ENCODE results near the gene FAM107B. TPM values are rescaled to one million over a fixed set of nuclear protein-coding genes. Genes with fewer than 3 reads are reported as not detected.
"Not testable (repeated sequence)": the region's sequence is repeated elsewhere in the genome, so short reads cannot be mapped to it uniquely, and the experiment has no call there.

FAM107B gene
- total and polyA plus RNA-seq, 2 experiments from 2014 or later: 3.4 to 5.2 TPM

DNA sequence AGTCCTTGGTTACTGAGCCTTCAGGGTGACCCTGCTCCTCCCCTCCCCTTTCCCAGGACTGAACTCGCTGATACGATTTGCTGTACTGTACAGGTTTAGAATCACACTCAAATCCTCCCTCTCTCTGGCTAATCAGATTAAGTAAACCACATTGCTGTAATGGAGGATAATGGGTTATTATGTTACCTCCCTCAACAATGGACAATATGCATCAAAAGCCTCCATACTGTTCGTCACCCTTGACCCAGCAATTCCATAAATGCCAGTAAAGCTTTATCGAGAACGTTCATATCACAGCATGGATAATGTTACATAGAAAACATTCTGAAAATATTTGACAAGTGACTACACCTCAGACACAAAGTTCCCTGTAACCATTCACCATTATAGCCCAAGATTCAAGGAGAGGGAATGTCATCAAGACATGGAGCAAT, 61.7 kb downstream of the FAM107B start:
- H3K27me3 ChIP-seq (replicated peaks; ENCODE audit: insufficient read depth): no peaks in the 10 kb centered on the region
- H3K9me3 ChIP-seq (ENCODE audit: low read depth): no peaks in the 10 kb centered on the region
- no peaks in the 10 kb centered on the region for H3K36me3 ChIP-seq (ENCODE audit: low read depth)
- no peak overlapping the region for H3K4me3 ChIP-seq
- H2AFZ ChIP-seq: no peak overlapping the region
- no peaks in the 10 kb centered on the region for H4K20me1 ChIP-seq (ENCODE audit: insufficient read depth)
- no peak for TF ChIP-seq EZH2 (IDR thresholded peaks at IDR 0.05; ENCODE audit: insufficient read depth, poor library complexity, severe bottlenecking)
- no peak for TF ChIP-seq EZH2phosphoT487 (IDR thresholded peaks at IDR 0.05; ENCODE audit: insufficient read depth, low read depth)
- in situ Hi-C loops (cut with MboI): no loop called here
- no peaks in the 10 kb centered on the region for H3K9me2 ChIP-seq (ENCODE audit: insufficient read depth)
- DNase-seq: no peak
- no peaks in the 10 kb centered on the region for H3K4me1 ChIP-seq (ENCODE audit: insufficient read depth)
- no peak overlapping the region for H3K4me2 ChIP-seq (ENCODE audit: unreplicated experiment)
- no peaks in the 10 kb centered on the region for H3F3A ChIP-seq (ENCODE audit: insufficient read depth)
- 76 to 77% methylated on average over 5 of the region's 5 CpGs for WGBS, 2 experiments (ENCODE audit: low coverage in 1 of 2, low lambda C conversion rate in 2 of 2, missing lambda C conversion rate in 2 of 2)
- H3K9ac ChIP-seq: no peak overlapping the region
- no peak overlapping the region for H3K27ac ChIP-seq
- H3K79me2 ChIP-seq (ENCODE audit: insufficient read depth): no peaks in the 10 kb centered on the region

DNA sequence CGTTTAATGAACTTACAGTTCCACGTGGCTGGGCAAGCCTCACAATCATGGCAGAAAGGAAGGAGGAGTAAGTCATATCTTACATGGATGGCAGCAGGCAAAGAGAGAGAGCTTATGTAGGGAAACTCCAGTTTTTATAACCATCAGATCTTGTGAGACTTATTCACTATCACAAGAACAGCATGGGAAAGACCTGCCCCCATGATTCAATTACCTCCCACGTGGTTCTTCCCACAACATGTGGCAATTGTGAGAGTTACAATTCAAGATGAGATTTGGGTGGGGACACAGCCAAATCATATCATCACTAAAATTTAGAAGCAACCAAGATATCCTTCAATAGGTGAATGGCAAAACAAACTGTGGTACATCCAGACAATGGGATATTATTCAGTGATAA, 65.4 kb downstream of the FAM107B start:
- WGBS, 2 experiments (ENCODE audit: low coverage in 1 of 2, low lambda C conversion rate in 2 of 2, missing lambda C conversion rate in 2 of 2): 64 to 67% methylated on average over 3 of the region's 3 CpGs
- H4K20me1 ChIP-seq (ENCODE audit: insufficient read depth); H3K9me2 ChIP-seq (ENCODE audit: insufficient read depth); H3K27ac ChIP-seq; H3K9ac ChIP-seq; H3K4me1 ChIP-seq (ENCODE audit: insufficient read depth); in situ Hi-C loops (cut with MboI); DNase-seq; H3K9me3 ChIP-seq (ENCODE audit: low read depth); H3K79me2 ChIP-seq (ENCODE audit: insufficient read depth); H3K4me3 ChIP-seq; H3K36me3 ChIP-seq (ENCODE audit: low read depth); H3F3A ChIP-seq (ENCODE audit: insufficient read depth); H3K27me3 ChIP-seq (replicated peaks; ENCODE audit: insufficient read depth); H2AFZ ChIP-seq; H3K4me2 ChIP-seq (ENCODE audit: unreplicated experiment): not testable (repeated sequence)

DNA sequence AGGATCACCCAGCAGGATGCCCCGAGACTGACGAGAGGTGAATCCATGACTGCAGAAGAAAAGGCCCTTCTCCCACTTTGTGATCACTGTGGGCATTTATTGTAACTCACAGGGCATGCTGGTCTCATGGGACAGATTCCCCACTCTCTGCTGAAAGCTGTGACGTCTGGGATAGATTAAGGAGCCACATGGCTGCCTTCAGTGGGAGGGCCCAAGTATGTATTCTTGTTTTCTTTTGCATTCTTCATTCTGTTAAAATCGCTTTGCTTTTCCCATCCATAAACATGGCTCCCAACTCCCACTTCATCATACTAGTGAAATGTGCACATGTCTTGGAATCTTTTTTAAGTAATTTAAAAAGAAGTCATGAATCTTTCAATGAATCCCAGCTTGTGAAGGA, 67.2 kb downstream of the FAM107B start:
- Histone ChIP-seq H3K9me2 (ENCODE audit: insufficient read depth) (no peaks in the 10 kb centered on the region), H2AFZ (no peak overlapping the region), H3K27me3 (replicated peaks; ENCODE audit: insufficient read depth) (peaks cover 10% of the 10 kb centered on the region; the same call in 1 of the 2 replicates), H3K79me2 (ENCODE audit: insufficient read depth) (no peaks in the 10 kb centered on the region), H3F3A (ENCODE audit: insufficient read depth) (no peaks in the 10 kb centered on the region), H3K4me1 (ENCODE audit: insufficient read depth) (no peaks in the 10 kb centered on the region), H3K36me3 (ENCODE audit: low read depth) (no peaks in the 10 kb centered on the region), H3K9me3 (ENCODE audit: low read depth) (no peaks in the 10 kb centered on the region), H3K4me2 (ENCODE audit: unreplicated experiment) (no peak overlapping the region), H3K9ac (no peak overlapping the region), H3K4me3 (no peak overlapping the region), H3K27ac (no peak overlapping the region), H4K20me1 (ENCODE audit: insufficient read depth) (no peaks in the 10 kb centered on the region)
- in situ Hi-C loops (cut with MboI): no loop called here
- TF ChIP-seq EZH2phosphoT487 (IDR thresholded peaks at IDR 0.05; ENCODE audit: insufficient read depth, low read depth) (no peak), EZH2 (IDR thresholded peaks at IDR 0.05; ENCODE audit: insufficient read depth, poor library complexity, severe bottlenecking) (no peak)
- 41 to 42% methylated on average over 4 of the region's 4 CpGs for WGBS, 2 experiments (ENCODE audit: low coverage in 1 of 2, low lambda C conversion rate in 2 of 2, missing lambda C conversion rate in 2 of 2)
- DNase-seq: no peak

DNA sequence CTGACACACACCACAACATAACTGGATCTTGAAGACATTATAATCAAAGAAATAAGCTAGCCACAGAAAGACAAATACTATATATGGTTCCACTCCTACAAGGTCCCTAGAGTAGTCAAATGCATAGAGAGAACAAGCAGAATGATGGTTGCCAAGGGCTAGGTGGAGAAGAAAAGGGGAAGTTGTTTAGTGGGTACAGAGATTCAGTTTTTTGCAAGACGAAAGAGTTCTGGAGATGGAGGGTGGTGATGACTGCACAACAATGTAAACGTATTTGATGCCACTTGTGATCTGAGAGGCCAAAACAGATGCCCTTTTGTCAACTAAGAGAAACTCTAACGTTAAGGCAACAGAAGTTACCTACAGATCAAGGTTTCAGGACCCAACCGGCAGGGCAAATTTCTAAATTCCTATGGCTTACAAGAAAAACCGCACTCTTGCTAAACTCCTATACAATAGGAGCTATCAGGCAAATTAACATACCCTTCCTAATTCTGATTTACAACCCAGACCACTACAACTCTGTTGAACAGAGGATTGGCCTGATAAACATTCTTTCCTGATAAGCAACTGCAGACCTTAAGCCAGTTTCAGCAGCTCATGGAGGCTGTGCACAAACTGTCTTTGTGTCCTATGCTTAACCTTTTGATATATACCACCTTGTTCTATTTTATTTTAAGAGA, 69.0 kb downstream of the FAM107B start:
- 67 to 84% methylated on average over 4 to 5 of the region's 5 CpGs for WGBS, 2 experiments (ENCODE audit: low coverage in 1 of 2, low lambda C conversion rate in 2 of 2, missing lambda C conversion rate in 2 of 2)
- no peak for DNase-seq
- H3K36me3 ChIP-seq (ENCODE audit: low read depth): no peaks in the 10 kb centered on the region
- no peaks in the 10 kb centered on the region for H4K20me1 ChIP-seq (ENCODE audit: insufficient read depth)
- H3K27me3 ChIP-seq (replicated peaks; ENCODE audit: insufficient read depth): peaks cover 12% of the 10 kb centered on the region; the same call in 1 of the 2 replicates
- no peaks in the 10 kb centered on the region for H3F3A ChIP-seq (ENCODE audit: insufficient read depth)
- H3K4me2 ChIP-seq (ENCODE audit: unreplicated experiment): no peak overlapping the region
- H3K27ac ChIP-seq: no peak overlapping the region
- H3K4me3 ChIP-seq: no peak overlapping the region
- in situ Hi-C loops (cut with MboI): no loop called here
- H2AFZ ChIP-seq: no peak overlapping the region
- TF ChIP-seq EZH2 (IDR thresholded peaks at IDR 0.05; ENCODE audit: insufficient read depth, poor library complexity, severe bottlenecking): no peak
- TF ChIP-seq EZH2phosphoT487 (IDR thresholded peaks at IDR 0.05; ENCODE audit: insufficient read depth, low read depth): no peak
- no peaks in the 10 kb centered on the region for H3K9me3 ChIP-seq (ENCODE audit: low read depth)
- no peaks in the 10 kb centered on the region for H3K4me1 ChIP-seq (ENCODE audit: insufficient read depth)
- H3K9ac ChIP-seq: no peak overlapping the region
- no peaks in the 10 kb centered on the region for H3K79me2 ChIP-seq (ENCODE audit: insufficient read depth)
- no peaks in the 10 kb centered on the region for H3K9me2 ChIP-seq (ENCODE audit: insufficient read depth)

DNA sequence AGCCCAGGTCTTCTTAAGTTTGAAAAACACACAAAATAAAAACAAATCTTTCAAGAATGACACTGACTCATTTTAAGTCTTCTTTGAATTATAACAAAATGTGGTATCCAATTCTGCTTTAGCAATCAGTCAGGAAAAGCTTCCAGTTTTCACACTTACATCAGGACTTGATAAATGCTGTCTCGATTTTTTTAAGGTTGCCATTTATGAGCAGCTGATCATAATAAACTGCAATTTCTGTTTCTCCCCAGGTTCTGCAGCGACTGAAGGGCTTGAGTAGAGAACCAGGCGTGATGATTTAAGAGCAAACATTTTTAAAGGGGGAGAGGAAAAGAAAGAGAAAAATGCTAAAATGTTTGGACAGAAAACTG, 71.1 kb downstream of the FAM107B start:
- Histone ChIP-seq H3K4me1 (ENCODE audit: insufficient read depth) (peaks cover 5% of the 10 kb centered on the region), H3K27ac (no peak overlapping the region), H3K27me3 (replicated peaks; ENCODE audit: insufficient read depth) (peaks cover 12% of the 10 kb centered on the region; the same call in 1 of the 2 replicates), H3K4me2 (ENCODE audit: unreplicated experiment) (no peak overlapping the region), H3K36me3 (ENCODE audit: low read depth) (no peaks in the 10 kb centered on the region), H3K9ac (no peak overlapping the region), H4K20me1 (ENCODE audit: insufficient read depth) (no peaks in the 10 kb centered on the region), H3F3A (ENCODE audit: insufficient read depth) (no peaks in the 10 kb centered on the region), H3K9me2 (ENCODE audit: insufficient read depth) (no peaks in the 10 kb centered on the region), H3K9me3 (ENCODE audit: low read depth) (no peaks in the 10 kb centered on the region), H3K4me3 (no peak overlapping the region), H3K79me2 (ENCODE audit: insufficient read depth) (no peaks in the 10 kb centered on the region), H2AFZ (no peak overlapping the region)
- WGBS, 2 experiments (ENCODE audit: low coverage in 1 of 2, low lambda C conversion rate in 2 of 2, missing lambda C conversion rate in 2 of 2): 5 to 9% methylated on average over 3 of the region's 3 CpGs
- TF ChIP-seq EZH2 (IDR thresholded peaks at IDR 0.05; ENCODE audit: insufficient read depth, poor library complexity, severe bottlenecking): no peak
- no peak for TF ChIP-seq EZH2phosphoT487 (IDR thresholded peaks at IDR 0.05; ENCODE audit: insufficient read depth, low read depth)
- DNase-seq: no peak
- in situ Hi-C loops (cut with MboI): no loop called here

Data from GM23248 (cell line).